SK-N-SH (cell line): Measurements from ENCODE around the gene UCHL3. TPM values are rescaled to one million over a fixed set of nuclear protein-coding genes. Genes with fewer than 3 reads are reported as not detected.

Experiments
- CTCF ChIA-PET: fragments of 300-600, 350-600 bp; formaldehyde crosslinking; extraction: SDS; loops from one replicate; lab custom pipeline; 2021; lab: Yijun Ruan, JAX
- POLR2A ChIA-PET: fragments of 350-600 bp; sonication (Branson Sonifier 250); formaldehyde crosslinking; extraction: SDS; loops from one replicate; lab custom pipeline; 2020; ENCODE audit warnings: antibody characterized with exemption, inconsistent platforms; lab: Yijun Ruan, JAX
- DNase-seq: peaks from one replicate; pipeline ENCODE4 v3.0.0; 2012
- H2AFZ ChIP-seq: fragments of 200-600 bp; sonication (generic); 2 replicates; pipeline ENCODE4 v1.8.1; 2016; ENCODE audit warnings: antibody characterized with exemption, mild to moderate bottlenecking, low read depth
- H3F3A ChIP-seq: fragments of 200-600 bp; sonication (generic); replicated peaks from 2 replicates; pipeline ENCODE3; 2016; ENCODE audit warnings: antibody characterized with exemption, mild to moderate bottlenecking; ENCODE audit not compliant: insufficient read depth
- H3K27ac ChIP-seq, 2 experiments: fragments of 200-500 bp in 1 of 2; fragments of 200-600 bp in 1 of 2; sonication (Bioruptor generic) in 1 of 2; sonication (generic), shearing (Covaris generic) in 1 of 2; 2 replicates each; pipeline versions ENCODE4 v1.5.1 to v1.6.1; 2014 to 2016; ENCODE audit warnings: low read depth in 2 of 2, inconsistent platforms in 1 of 2, low read length in 1 of 2, mild to moderate bottlenecking in 1 of 2, mixed read lengths in 1 of 2
- H3K27me3 ChIP-seq: fragments of 200-600 bp; sonication (generic), shearing (Covaris generic); 2 replicates; pipeline ENCODE4 v1.6.1; 2016; ENCODE audit warnings: mixed run types; ENCODE audit not compliant: insufficient read depth
- H3K36me3 ChIP-seq, 2 experiments: fragments of 200-500 bp in 1 of 2; fragments of 200-600 bp in 1 of 2; sonication (Bioruptor generic) in 1 of 2; sonication (generic) in 1 of 2; replicated peaks in 1 of 2; 2 replicates each; pipeline versions ENCODE3 to v1.5.1; 2014 to 2016; ENCODE audit warnings: low read length in 1 of 2, mild to moderate bottlenecking in 1 of 2; ENCODE audit not compliant: insufficient read depth in 2 of 2, control insufficient read depth in 1 of 2
- H3K4me1 ChIP-seq, 2 experiments: fragments of 200-500 bp in 1 of 2; fragments of 200-600 bp in 1 of 2; sonication (Bioruptor generic) in 1 of 2; sonication (generic), shearing (Covaris generic) in 1 of 2; 2 replicates each; pipeline versions ENCODE4 v1.5.1 to v1.6.1; 2014 to 2016; ENCODE audit warnings: low read depth in 1 of 2, low read length in 1 of 2, mixed run types in 1 of 2; ENCODE audit not compliant: insufficient read depth in 2 of 2, control insufficient read depth in 1 of 2
- H3K4me2 ChIP-seq: fragments of 200-600 bp; sonication (generic), shearing (Covaris generic); 2 replicates; pipeline ENCODE4 v1.6.1; 2017; ENCODE audit warnings: mixed run types
- H3K4me3 ChIP-seq, 2 experiments: fragments of 200-500 bp in 1 of 2; fragments of 200-600 bp in 1 of 2; sonication (Bioruptor generic) in 1 of 2; sonication (generic), shearing (Covaris generic) in 1 of 2; 2 replicates each; pipeline versions ENCODE4 v1.5.1 to v1.8.1; 2014 to 2016; ENCODE audit warnings: low read depth in 2 of 2, inconsistent platforms in 1 of 2, low read length in 1 of 2, mild to moderate bottlenecking in 1 of 2, mixed read lengths in 1 of 2, moderate library complexity in 1 of 2
- H3K79me2 ChIP-seq: fragments of 200-600 bp; sonication (generic); 2 replicates; pipeline ENCODE4 v1.8.1; 2017; ENCODE audit warnings: mild to moderate bottlenecking; ENCODE audit not compliant: insufficient read depth
- H3K9ac ChIP-seq: fragments of 200-600 bp; sonication (generic); 2 replicates; pipeline ENCODE4 v1.6.1; 2017; ENCODE audit warnings: mixed run types
- H3K9me2 ChIP-seq: fragments of 200-600 bp; sonication (generic); 2 replicates; pipeline ENCODE4 v1.6.1; 2017; ENCODE audit warnings: mixed run types
- H3K9me3 ChIP-seq: fragments of 200-600 bp; sonication (generic); 2 replicates; pipeline ENCODE4 v1.6.1; 2017; ENCODE audit warnings: mixed run types, mild to moderate bottlenecking, moderate library complexity
- H4K20me1 ChIP-seq: fragments of 200-600 bp; sonication (generic); 2 replicates; pipeline ENCODE4 v1.6.1; 2017; ENCODE audit warnings: mild to moderate bottlenecking, mixed run types; ENCODE audit not compliant: insufficient read depth
- CHD2 ChIP-seq: fragments of 150-350 bp; IDR thresholded peaks from 2 replicates; pipeline ENCODE4 v1.6.1; 2018; ENCODE audit warnings: low read length; ENCODE audit not compliant: partially characterized antibody
- ELF1 ChIP-seq: IDR thresholded peaks from 2 replicates; pipeline ENCODE4 v1.4.0; 2012
- EP300 ChIP-seq, 2 experiments: IDR thresholded peaks; 2 replicates each; pipeline versions ENCODE4 v1.4.0 to v1.6.1; 2012; ENCODE audit warnings: borderline replicate concordance in 1 of 2, low read depth in 1 of 2, low read length in 1 of 2
- FOSL2 ChIP-seq: IDR thresholded peaks from 2 replicates; pipeline ENCODE4 v1.4.0; 2012; ENCODE audit warnings: low read depth, mild to moderate bottlenecking, moderate library complexity, borderline replicate concordance
- FOXJ3 ChIP-seq: sonication (generic); formaldehyde crosslinking; IDR thresholded peaks from 2 replicates; pipeline ENCODE4 v1.5.1; 2020; ENCODE audit warnings: mild to moderate bottlenecking, missing genetic modification reagents
- FOXM1 ChIP-seq: IDR thresholded peaks from 2 replicates; pipeline ENCODE4 v1.4.0; 2012; ENCODE audit warnings: low read depth, mild to moderate bottlenecking
- GATA2 ChIP-seq: sonication (generic); formaldehyde crosslinking; IDR thresholded peaks from 2 replicates; pipeline ENCODE4 v1.5.0; 2020; ENCODE audit warnings: mild to moderate bottlenecking, missing genetic modification reagents
- IRF3 ChIP-seq: fragments of 150-350 bp; IDR thresholded peaks from 2 replicates; pipeline ENCODE4 v1.6.1; 2016; ENCODE audit warnings: mild to moderate bottlenecking, low read depth, low read length
- JUND ChIP-seq: IDR thresholded peaks from 2 replicates; pipeline ENCODE4 v1.4.0; 2012
- MAX ChIP-seq: IDR thresholded peaks from 2 replicates; pipeline ENCODE4 v1.4.0; 2012; ENCODE audit warnings: low read depth
- MEF2A ChIP-seq: IDR thresholded peaks from 2 replicates; pipeline ENCODE4 v1.4.0; 2012; ENCODE audit warnings: low read depth, borderline replicate concordance
- NFIC ChIP-seq: IDR thresholded peaks from 2 replicates; pipeline ENCODE4 v1.4.0; 2012; ENCODE audit warnings: borderline replicate concordance
- NRF1 ChIP-seq: IDR thresholded peaks from 2 replicates; pipeline ENCODE4 v1.6.1; 2012; ENCODE audit warnings: low read depth, mild to moderate bottlenecking, low read length
- PBX3 ChIP-seq: IDR thresholded peaks from 2 replicates; pipeline ENCODE4; 2012
- RAD21 ChIP-seq: IDR thresholded peaks from 2 replicates; pipeline ENCODE4 v1.6.1; 2012; ENCODE audit warnings: mild to moderate bottlenecking, low read length
- RFX5 ChIP-seq: IDR thresholded peaks from 2 replicates; pipeline ENCODE4 v1.6.1; 2012; ENCODE audit warnings: mild to moderate bottlenecking, improper control_type of control experiment, low read length
- RXRA ChIP-seq: IDR thresholded peaks from 2 replicates; pipeline ENCODE4 v1.4.0; 2012; ENCODE audit warnings: low read depth, mild to moderate bottlenecking, borderline replicate concordance
- SIN3A ChIP-seq: IDR thresholded peaks from 2 replicates; pipeline ENCODE4 v1.6.1; 2012; ENCODE audit warnings: low read depth, mild to moderate bottlenecking, low read length, moderate library complexity, borderline replicate concordance
- TAF1 ChIP-seq: IDR thresholded peaks from 2 replicates; pipeline ENCODE4 v1.6.1; 2012; ENCODE audit warnings: low read depth, mild to moderate bottlenecking, low read length, moderate library complexity, borderline replicate concordance
- TEAD4 ChIP-seq: IDR thresholded peaks from 2 replicates; pipeline ENCODE4 v1.4.0; 2012; ENCODE audit warnings: mild to moderate bottlenecking, borderline replicate concordance; ENCODE audit not compliant: insufficient read depth
- USF1 ChIP-seq: IDR thresholded peaks from 2 replicates; pipeline ENCODE4 v1.4.0; 2012; ENCODE audit warnings: low read depth, borderline replicate concordance
- USF2 ChIP-seq: fragments of 150-350 bp; IDR thresholded peaks from 2 replicates; pipeline ENCODE4 v1.6.1; 2017; ENCODE audit warnings: antibody characterized with exemption, low read length, low read depth, borderline replicate concordance
- YY1 ChIP-seq: IDR thresholded peaks from 2 replicates; pipeline ENCODE4 v1.4.0; 2012; ENCODE audit warnings: low read depth, mild to moderate bottlenecking
- WGBS: methylation state at CpG from one replicate; pipeline ENCODE4 v1.1.6; 2017; ENCODE audit warnings: low lambda C conversion rate; 5-methylcytosine and 5-hydroxymethylcytosine counted together
- polyA plus RNA-seq, 3 experiments: library from polyadenylated mRNA; depleted of rRNA; stranded (reverse); fragments of >200 nt; gene quantifications; 2 replicates each; pipeline ENCODE4 v1.2.3, GENCODE V29; 2012

UCHL3 gene
- polyA plus RNA-seq, 1 of the 3 experiments (the other 2 are of a cell fraction): 28.8 TPM

- Histone ChIP-seq H3K4me3 (no peak overlapping the region), H3K4me2 (no peak overlapping the region), H4K20me1 (no peaks in the 10 kb centered on the region), H2AFZ (no peak overlapping the region), H3F3A (peaks cover 30% of the 10 kb centered on the region), H3K9ac (no peak overlapping the region), H3K36me3 (peaks cover 12 to 46% of the 10 kb centered on the region in 2 experiments), H3K9me3 (no peaks in the 10 kb centered on the region), H3K79me2 (peaks cover 14% of the 10 kb centered on the region; the same call in 1 of the 2 replicates), H3K27me3 (no peaks in the 10 kb centered on the region), H3K9me2 (no peaks in the 10 kb centered on the region), H3K27ac (no peak overlapping the region), H3K4me1 (peaks cover 0 to 21% of the 10 kb centered on the region in 2 experiments; a peak in 2 of 4 replicates)
- no peak for DNase-seq
- CTCF ChIA-PET: no interaction called here
- WGBS: 89% methylated on average over 1 of the region's 1 CpG
- POLR2A ChIA-PET: no interaction called here
- TF ChIP-seq FOSL2 (no peak), CHD2 (no peak), USF1 (no peak), IRF3 (no peak), GATA2 (CRISPR knock-in tag) (no peak), RAD21 (no peak), FOXM1 (no peak), ELF1 (no peak), NFIC (no peak), TEAD4 (no peak), SIN3A (no peak), YY1 (no peak), TAF1 (no peak), PBX3 (no peak), RXRA (no peak), JUND (no peak), EP300 (IDR thresholded peaks at IDR 0.05; ENCODE audit: borderline replicate concordance in 1 of 2, low read depth in 1 of 2, low read length in 1 of 2) (no peak)
Observed at GRCh38 chr13:75617230-75617629, 67.6 kb downstream of the UCHL3 start.

- Histone ChIP-seq H3K79me2 (peaks cover 24% of the 10 kb centered on the region; the same call in 1 of the 2 replicates), H3K4me1 (peaks cover 0 to 32% of the 10 kb centered on the region in 2 experiments; a peak in 2 of 4 replicates), H3K4me2 (no peak overlapping the region), H3K9ac (no peak overlapping the region), H3K27me3 (no peaks in the 10 kb centered on the region), H3K4me3 (no peak overlapping the region), H3K36me3 (peaks cover 12 to 42% of the 10 kb centered on the region in 2 experiments), H3K27ac (no peak overlapping the region), H2AFZ (no peak overlapping the region), H4K20me1 (no peaks in the 10 kb centered on the region), H3K9me3 (no peaks in the 10 kb centered on the region), H3F3A (peaks cover 40% of the 10 kb centered on the region), H3K9me2 (no peaks in the 10 kb centered on the region)
- WGBS: 0% methylated on average over 1 of the region's 1 CpG
- DNase-seq: no peak
- CTCF ChIA-PET: no interaction called here
- POLR2A ChIA-PET: no interaction called here
- TF ChIP-seq IRF3 (no peak), USF2 (no peak), FOXJ3 (CRISPR knock-in tag) (no peak), NRF1 (no peak), MAX (no peak), MEF2A (no peak), RAD21 (no peak), NFIC (no peak), EP300 (IDR thresholded peaks at IDR 0.05; ENCODE audit: borderline replicate concordance in 1 of 2, low read depth in 1 of 2, low read length in 1 of 2) (no peak), RFX5 (no peak), YY1 (no peak)
Observed at GRCh38 chr13:75618308-75618707, 68.7 kb downstream of the UCHL3 start.
